PFSK-1 (cell line): ENCODE data around the gene BCL10.

Experiments used
- FOXP2 ChIP-seq: optimal IDR thresholded peaks from 2 replicates; pipeline ENCODE3; 2011; ENCODE audit warnings: borderline replicate concordance, control low read depth, inconsistent platforms; ENCODE audit not compliant: insufficient read depth; ENCODE audit errors: extremely low read length, extremely low read depth
- POLR2AphosphoS5 ChIP-seq: IDR thresholded peaks from 2 replicates; pipeline ENCODE4 v1.6.1; 2012; ENCODE audit warnings: low read depth, mild to moderate bottlenecking, control low read depth, low read length, moderate library complexity
- SIN3A ChIP-seq: IDR thresholded peaks from 2 replicates; pipeline ENCODE4 v1.6.1; 2012; ENCODE audit warnings: mild to moderate bottlenecking, low read length, moderate library complexity, borderline replicate concordance; ENCODE audit not compliant: insufficient read depth
- TAF1 ChIP-seq: IDR thresholded peaks from 2 replicates; pipeline ENCODE4 v1.6.1; 2012; ENCODE audit warnings: low read length, control low read depth, borderline replicate concordance; ENCODE audit not compliant: insufficient read depth
- TF ChIP-seq, protein P1 (sequence below), 2 experiments: IDR thresholded peaks; 2 replicates each; pipeline versions ENCODE4 v1.6.1 to v1.8.0; 2011 to 2012; ENCODE audit warnings: low read depth in 2 of 2, low read length in 2 of 2, control low read depth in 1 of 2, inconsistent platforms in 1 of 2, mild to moderate bottlenecking in 1 of 2, moderate library complexity in 1 of 2; ENCODE audit not compliant: insufficient read depth in 1 of 2

Gene BCL10

DNA sequence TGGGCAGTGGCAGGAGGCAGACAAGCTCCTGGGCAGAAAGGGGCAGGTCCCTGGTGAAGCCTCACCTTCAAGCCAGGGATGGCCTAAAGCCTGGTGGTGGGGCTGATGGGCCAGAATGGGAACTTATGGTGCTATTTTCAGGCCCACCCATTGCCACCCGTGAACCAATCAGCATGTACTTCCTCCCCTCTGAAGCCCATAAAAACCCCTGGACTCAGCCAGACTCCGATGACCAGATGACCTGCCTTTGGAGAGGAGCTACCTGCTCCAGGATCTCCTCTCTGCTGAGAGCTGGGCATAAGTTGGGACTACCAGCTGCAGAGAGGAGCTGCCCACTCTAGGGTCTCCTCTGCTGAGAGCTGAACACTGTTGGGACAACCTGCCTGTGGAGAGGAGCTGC is 7.8 kb upstream of the BCL10 start:
- no peak for TF ChIP-seq SIN3A
- TF ChIP-seq, protein P1, sequence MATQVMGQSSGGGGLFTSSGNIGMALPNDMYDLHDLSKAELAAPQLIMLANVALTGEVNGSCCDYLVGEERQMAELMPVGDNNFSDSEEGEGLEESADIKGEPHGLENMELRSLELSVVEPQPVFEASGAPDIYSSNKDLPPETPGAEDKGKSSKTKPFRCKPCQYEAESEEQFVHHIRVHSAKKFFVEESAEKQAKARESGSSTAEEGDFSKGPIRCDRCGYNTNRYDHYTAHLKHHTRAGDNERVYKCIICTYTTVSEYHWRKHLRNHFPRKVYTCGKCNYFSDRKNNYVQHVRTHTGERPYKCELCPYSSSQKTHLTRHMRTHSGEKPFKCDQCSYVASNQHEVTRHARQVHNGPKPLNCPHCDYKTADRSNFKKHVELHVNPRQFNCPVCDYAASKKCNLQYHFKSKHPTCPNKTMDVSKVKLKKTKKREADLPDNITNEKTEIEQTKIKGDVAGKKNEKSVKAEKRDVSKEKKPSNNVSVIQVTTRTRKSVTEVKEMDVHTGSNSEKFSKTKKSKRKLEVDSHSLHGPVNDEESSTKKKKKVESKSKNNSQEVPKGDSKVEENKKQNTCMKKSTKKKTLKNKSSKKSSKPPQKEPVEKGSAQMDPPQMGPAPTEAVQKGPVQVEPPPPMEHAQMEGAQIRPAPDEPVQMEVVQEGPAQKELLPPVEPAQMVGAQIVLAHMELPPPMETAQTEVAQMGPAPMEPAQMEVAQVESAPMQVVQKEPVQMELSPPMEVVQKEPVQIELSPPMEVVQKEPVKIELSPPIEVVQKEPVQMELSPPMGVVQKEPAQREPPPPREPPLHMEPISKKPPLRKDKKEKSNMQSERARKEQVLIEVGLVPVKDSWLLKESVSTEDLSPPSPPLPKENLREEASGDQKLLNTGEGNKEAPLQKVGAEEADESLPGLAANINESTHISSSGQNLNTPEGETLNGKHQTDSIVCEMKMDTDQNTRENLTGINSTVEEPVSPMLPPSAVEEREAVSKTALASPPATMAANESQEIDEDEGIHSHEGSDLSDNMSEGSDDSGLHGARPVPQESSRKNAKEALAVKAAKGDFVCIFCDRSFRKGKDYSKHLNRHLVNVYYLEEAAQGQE (IDR thresholded peaks at IDR 0.05; ENCODE audit: insufficient read depth in 1 of 2, low read depth in 2 of 2, low read length in 2 of 2), result no peak
- no peak for TF ChIP-seq TAF1
- TF ChIP-seq FOXP2, result no peak
- no peak for TF ChIP-seq POLR2AphosphoS5

DNA sequence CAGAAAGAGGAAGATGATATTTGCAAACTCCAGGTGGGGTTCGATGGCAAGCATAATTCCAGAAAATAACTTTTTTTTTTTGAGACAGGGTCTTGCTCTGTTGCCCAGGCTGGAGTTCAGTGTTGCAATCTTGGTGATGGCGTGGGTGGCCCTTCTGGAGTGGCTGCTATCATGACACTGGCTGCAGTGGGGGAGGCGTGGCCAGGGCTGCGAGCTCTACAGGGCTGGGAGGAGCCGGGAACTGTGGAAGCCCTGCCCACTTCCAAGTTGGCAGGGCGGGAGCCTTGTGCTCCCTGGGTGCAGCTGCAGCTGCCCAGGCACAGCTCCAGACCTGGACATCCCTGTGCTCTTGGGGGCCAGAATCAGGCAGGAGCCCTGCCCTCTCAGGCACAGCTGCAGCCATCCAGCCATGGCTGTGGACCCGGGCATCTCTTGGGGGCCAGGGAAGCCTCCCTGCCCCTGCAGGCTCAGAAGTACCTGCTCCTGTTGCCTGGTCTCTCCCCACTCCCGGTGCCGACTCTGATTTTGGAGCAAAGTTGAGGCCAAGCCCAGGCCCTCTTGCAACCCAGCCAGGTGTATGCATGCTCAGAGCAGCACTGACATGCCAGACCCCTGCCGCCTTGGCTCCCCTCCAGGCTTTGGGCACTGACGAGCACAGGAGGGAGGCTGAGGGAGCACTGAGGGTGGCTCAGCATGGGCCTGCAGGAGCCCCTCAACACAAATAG is 7.2 kb upstream of the BCL10 start:
- TF ChIP-seq SIN3A (no peak), FOXP2 (no peak), TAF1 (no peak), POLR2AphosphoS5 (no peak)
- TF ChIP-seq, protein P1 (IDR thresholded peaks at IDR 0.05; ENCODE audit: insufficient read depth in 1 of 2, low read depth in 2 of 2, low read length in 2 of 2), result no peak

DNA sequence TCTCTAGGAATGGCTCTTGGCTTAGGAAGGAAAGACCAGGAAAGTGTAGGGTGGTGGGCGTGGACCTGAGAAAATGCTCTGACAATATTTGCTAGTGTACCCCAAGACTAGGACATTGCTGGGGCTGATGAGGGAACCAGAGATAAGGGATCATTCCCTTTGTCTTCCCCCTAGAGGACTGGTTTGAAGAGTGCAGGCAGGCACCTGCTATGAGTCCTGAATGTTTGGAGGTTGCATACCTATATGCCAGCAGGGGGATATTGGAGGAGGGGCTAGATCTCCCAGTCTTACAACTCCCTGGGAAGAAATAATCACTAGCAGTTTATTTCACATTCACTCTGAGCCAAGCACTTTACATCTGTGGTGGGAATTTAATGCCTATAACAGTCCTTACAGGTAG is 6.0 kb upstream of the BCL10 start:
- TF ChIP-seq SIN3A (no peak), POLR2AphosphoS5 (no peak), TAF1 (no peak), FOXP2 (no peak)
- TF ChIP-seq, protein P1 (IDR thresholded peaks at IDR 0.05; ENCODE audit: insufficient read depth in 1 of 2, low read depth in 2 of 2, low read length in 2 of 2), result no peak

DNA sequence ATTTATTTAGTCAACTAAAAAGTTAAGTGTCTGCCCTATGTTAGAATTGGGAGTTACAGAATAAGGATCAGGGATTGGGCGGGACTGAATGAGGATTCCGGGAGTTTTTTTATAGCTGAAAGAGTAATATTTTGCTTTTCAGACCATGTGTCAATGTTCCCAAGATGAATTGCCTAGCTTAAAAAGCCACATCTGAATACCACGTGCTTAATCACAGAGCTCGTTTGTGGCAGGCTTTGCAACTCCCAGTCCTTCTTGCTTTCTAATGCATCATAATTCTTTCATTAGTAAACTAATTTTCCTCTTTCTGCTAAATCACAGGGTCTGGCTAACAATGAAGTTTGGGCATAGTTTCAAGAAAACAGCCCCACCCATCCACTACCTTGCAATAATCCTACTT is 4.2 kb upstream of the BCL10 start:
- TF ChIP-seq SIN3A (no peak), POLR2AphosphoS5 (no peak), FOXP2 (no peak), TAF1 (no peak)
- TF ChIP-seq, protein P1 (IDR thresholded peaks at IDR 0.05; ENCODE audit: insufficient read depth in 1 of 2, low read depth in 2 of 2, low read length in 2 of 2), result no peak
